ENCODE results near the gene LY6G5B.

- no peak for TF ChIP-seq TAF1 (IDR thresholded peaks at IDR 0.05; ENCODE audit: borderline replicate concordance, insufficient read depth, low read length)
- TF ChIP-seq POLR2AphosphoS5 (IDR thresholded peaks at IDR 0.05; ENCODE audit: low read depth, low read length) = no peak
Measured at GRCh38 chr6:31643818-31644454, 25.8 kb upstream of the LY6G5B start.
